Stomach smooth muscle (tissue), 2 donors: ENCODE data around the gene RRP36.
"Not testable (repeated sequence)": the region's sequence is repeated elsewhere in the genome, so short reads cannot be mapped to it uniquely, and the experiment has no call there.

ENCODE experiments used
- H3K27ac ChIP-seq: one replicate; pipeline ENCODE4 v1.7.0; 2013; ENCODE audit warnings: mild to moderate bottlenecking, low read length, inconsistent platforms
- H3K27me3 ChIP-seq, 2 donors: one replicate each; pipeline ENCODE4 v1.7.0; 2013; ENCODE audit warnings: low read length in 2 of 2; ENCODE audit not compliant: insufficient read depth in 2 of 2, control insufficient read depth in 1 of 2
- H3K36me3 ChIP-seq, 2 donors: one replicate each; pipeline ENCODE4 v1.7.0; 2013; ENCODE audit warnings: low read length in 2 of 2; ENCODE audit not compliant: control insufficient read depth in 2 of 2, insufficient read depth in 2 of 2
- H3K4me1 ChIP-seq: one replicate; pipeline ENCODE4 v1.7.0; 2013; ENCODE audit warnings: low read length; ENCODE audit not compliant: control insufficient read depth, insufficient read depth
- H3K4me3 ChIP-seq, 2 donors: one replicate each; pipeline ENCODE4 v1.7.0; 2013; ENCODE audit warnings: low read length in 2 of 2
- H3K9ac ChIP-seq, 2 donors: one replicate each; pipeline ENCODE4 v1.7.0; 2013; ENCODE audit warnings: low read length in 2 of 2, mild to moderate bottlenecking in 1 of 2
- H3K9me3 ChIP-seq, 2 donors: one replicate each; pipeline ENCODE4 v1.7.0; 2013; ENCODE audit warnings: low read length in 2 of 2; ENCODE audit not compliant: control insufficient read depth in 2 of 2
- donor health status: healthy.
- donor health status: Pancreatic carcinoma.

RRP36 gene

DNA sequence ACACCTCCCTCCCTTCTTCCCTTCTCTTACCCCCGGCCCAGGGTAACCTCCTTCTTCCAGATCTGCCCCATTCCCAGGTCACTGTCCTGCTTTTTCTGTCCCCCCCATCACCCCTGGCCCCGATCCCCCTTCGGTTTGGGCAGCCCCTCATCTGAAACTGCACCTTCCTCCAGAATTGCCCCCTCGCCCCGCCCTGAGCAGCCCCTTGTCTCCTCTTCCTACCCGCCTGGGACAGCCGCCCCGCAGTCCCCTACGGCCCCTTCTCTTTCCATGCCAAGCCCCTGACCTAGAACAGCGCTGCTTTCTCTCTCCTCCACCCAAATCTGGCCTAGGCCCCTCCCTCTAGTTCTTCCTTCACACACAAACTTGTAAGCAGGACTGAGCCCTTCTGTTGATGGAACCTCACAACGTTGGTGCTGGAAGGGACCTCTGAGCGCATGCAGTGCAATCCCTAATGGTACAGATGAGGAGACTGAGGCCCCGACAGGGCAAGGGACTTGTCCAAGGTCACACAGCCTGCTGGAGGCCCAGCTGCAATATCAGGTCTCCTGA, 36.4 kb upstream of the RRP36 start:
- H3K9ac ChIP-seq = peak overlapping the region; percentile 75 to 86
- H3K9me3 ChIP-seq = no peaks in the 10 kb centered on the region
- H3K4me1 ChIP-seq = peaks cover 38% of the 10 kb centered on the region
- no peaks in the 10 kb centered on the region for H3K27me3 ChIP-seq
- peak overlapping the region; percentile 91 for H3K27ac ChIP-seq
- peak overlapping the region; percentile 52 to 83 for H3K4me3 ChIP-seq
- peaks cover 10 to 14% of the 10 kb centered on the region in 2 donors for H3K36me3 ChIP-seq

GRCh38 chr6:42987533-42988451, 33.6 kb upstream of the RRP36 start:
- Histone ChIP-seq H3K4me1 (peaks cover 37% of the 10 kb centered on the region), H3K9ac (peak overlapping the region; percentile 36 to 54)

DNA sequence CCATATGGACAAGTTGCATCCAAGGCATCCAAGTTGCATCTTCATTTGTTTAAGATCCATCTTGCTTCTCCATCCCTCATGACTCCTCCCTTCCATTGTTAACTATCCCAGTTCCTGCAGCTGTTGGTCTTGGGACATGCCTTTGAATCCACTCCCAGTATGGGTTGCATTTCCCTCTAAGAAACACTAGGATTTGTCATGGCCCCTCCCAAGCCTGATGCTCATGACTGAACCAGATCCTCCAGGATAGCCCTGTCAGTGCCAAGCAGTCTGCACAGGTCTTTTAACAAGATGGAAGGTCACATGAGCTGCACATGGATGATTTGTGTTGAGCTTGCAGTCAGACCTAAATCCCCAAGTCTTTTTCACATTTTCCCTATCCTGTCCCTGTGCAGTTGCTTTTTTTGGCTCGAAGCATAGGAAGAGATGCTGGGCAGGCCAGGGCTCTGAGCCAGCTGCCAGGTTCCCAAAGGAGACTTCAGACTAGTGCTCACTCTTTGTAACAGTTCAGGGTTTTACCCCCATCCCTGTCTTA, 32.9 kb upstream of the RRP36 start:
- Histone ChIP-seq H3K9ac (no peak overlapping the region), H3K4me3 (no peak overlapping the region)

More at GRCh38 chr6:42987533-42988451, 33.6 kb upstream of the RRP36 start:
- H3K4me3 ChIP-seq = no peak overlapping the region
- peaks cover 21 to 22% of the 10 kb centered on the region in 2 donors for H3K36me3 ChIP-seq
- no peak overlapping the region for H3K27ac ChIP-seq
- no peaks in the 10 kb centered on the region for H3K27me3 ChIP-seq
- no peaks in the 10 kb centered on the region for H3K9me3 ChIP-seq

DNA sequence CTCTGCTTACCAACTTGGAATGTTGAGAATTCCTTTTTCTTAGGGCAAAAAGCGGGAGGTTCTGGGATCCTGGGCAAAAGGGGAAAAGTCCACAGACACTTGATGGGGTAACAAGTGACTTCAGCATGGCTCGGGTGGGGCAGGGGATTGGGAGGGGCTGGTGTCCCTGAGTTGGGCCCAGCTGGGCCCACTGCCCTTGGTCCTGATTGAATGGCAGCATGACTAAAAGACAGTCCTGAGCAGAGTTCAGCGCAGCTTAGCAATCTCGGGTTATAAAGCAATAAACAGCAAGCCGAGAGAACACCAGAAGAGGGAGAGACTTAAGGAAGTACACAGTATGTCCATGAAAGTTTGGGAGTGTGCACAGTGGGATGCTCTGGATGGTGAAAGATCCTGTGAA, 31.5 kb upstream of the RRP36 start:
- no peak overlapping the region for H3K27ac ChIP-seq

More for the DNA sequence above, 32.9 kb upstream of the RRP36 start:
- H3K4me1 ChIP-seq = peaks cover 36% of the 10 kb centered on the region
- no peak overlapping the region for H3K27ac ChIP-seq
- no peaks in the 10 kb centered on the region for H3K27me3 ChIP-seq
- peaks cover 21 to 22% of the 10 kb centered on the region in 2 donors for H3K36me3 ChIP-seq
- no peaks in the 10 kb centered on the region for H3K9me3 ChIP-seq

DNA sequence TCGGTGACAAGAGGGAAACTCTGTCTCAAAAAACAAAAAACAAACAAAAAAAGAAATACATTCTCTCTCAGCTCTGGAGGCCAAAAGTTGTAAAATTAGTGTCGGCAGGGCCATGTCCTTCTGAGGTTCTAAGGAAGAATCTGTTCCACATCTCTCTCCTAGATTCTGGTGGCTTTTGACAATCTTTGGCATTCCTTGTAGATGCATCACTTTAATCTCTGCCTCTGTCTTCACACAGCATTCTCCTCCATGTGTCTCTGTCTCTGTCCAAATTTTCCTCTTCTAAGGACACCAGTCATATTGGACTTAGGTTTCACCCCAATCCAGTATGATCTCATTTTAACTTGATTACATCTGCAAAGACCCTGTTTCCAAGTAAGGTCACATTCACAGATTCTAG, 28.0 kb upstream of the RRP36 start:
- Histone ChIP-seq H3K9me3 (no peaks in the 10 kb centered on the region), H3K4me3 (no peak overlapping the region), H3K36me3 (peaks cover 19 to 20% of the 10 kb centered on the region in 2 donors), H3K9ac (no peak overlapping the region), H3K27me3 (no peaks in the 10 kb centered on the region), H3K27ac (no peak overlapping the region), H3K4me1 (peaks cover under 1% of the 10 kb centered on the region)

More for the DNA sequence above, 31.5 kb upstream of the RRP36 start:
- Histone ChIP-seq H3K4me1 (peaks cover 29% of the 10 kb centered on the region), H3K27me3 (no peaks in the 10 kb centered on the region), H3K9me3 (no peaks in the 10 kb centered on the region), H3K36me3 (peaks cover 22 to 23% of the 10 kb centered on the region in 2 donors), H3K9ac (no peak overlapping the region), H3K4me3 (no peak overlapping the region)

GRCh38 chr6:42996513-42996912, 24.9 kb upstream of the RRP36 start:
- Histone ChIP-seq H3K9ac (no peak overlapping the region), H3K27ac (no peak overlapping the region), H3K4me1 (no peaks in the 10 kb centered on the region), H3K4me3 (no peak overlapping the region), H3K27me3 (no peaks in the 10 kb centered on the region), H3K9me3 (no peaks in the 10 kb centered on the region), H3K36me3 (peaks cover 2 to 5% of the 10 kb centered on the region in 2 donors)

GRCh38 chr6:42998205-42998604, 23.2 kb upstream of the RRP36 start:
- not testable (repeated sequence) for H3K9ac ChIP-seq, H3K27ac ChIP-seq, H3K27me3 ChIP-seq, H3K36me3 ChIP-seq, H3K4me1 ChIP-seq, H3K9me3 ChIP-seq, H3K4me3 ChIP-seq

GRCh38 chr6:43001843-43002242, 19.6 kb upstream of the RRP36 start:
- no peak overlapping the region for H3K9ac ChIP-seq
- no peaks in the 10 kb centered on the region for H3K4me1 ChIP-seq
- H3K27ac ChIP-seq = no peak overlapping the region
- H3K4me3 ChIP-seq = no peak overlapping the region
- no peaks in the 10 kb centered on the region for H3K9me3 ChIP-seq
- peaks cover 6% of the 10 kb centered on the region in 2 donors for H3K36me3 ChIP-seq
- no peaks in the 10 kb centered on the region for H3K27me3 ChIP-seq

DNA sequence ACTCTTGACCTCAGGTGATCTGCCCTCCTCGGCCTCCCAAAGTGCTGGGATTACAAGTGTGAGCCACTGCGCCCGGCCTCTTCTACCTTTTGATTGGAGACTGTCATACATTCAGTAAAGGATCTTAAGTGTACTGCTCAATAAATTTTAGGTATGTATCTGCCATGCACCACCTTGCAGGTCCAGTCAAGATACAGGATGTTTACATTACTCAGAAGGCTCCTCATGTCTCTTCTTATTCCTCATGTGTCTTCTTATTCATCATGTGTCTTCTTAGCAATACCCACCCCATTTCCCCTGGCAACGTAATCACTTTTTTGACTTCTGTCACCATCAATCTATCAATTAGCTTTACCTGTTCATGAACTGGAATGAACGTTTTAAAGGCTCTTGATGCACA, 15.6 kb upstream of the RRP36 start:
- H3K27me3 ChIP-seq = no peaks in the 10 kb centered on the region
- peaks cover 40 to 41% of the 10 kb centered on the region in 2 donors for H3K36me3 ChIP-seq
- no peaks in the 10 kb centered on the region for H3K4me1 ChIP-seq
- H3K4me3 ChIP-seq = no peak overlapping the region
- no peak overlapping the region for H3K27ac ChIP-seq
- no peaks in the 10 kb centered on the region for H3K9me3 ChIP-seq
- H3K9ac ChIP-seq = no peak overlapping the region

- no peak overlapping the region for H3K9ac ChIP-seq
- H3K27me3 ChIP-seq = no peaks in the 10 kb centered on the region
- H3K4me3 ChIP-seq = no peak overlapping the region
- H3K4me1 ChIP-seq = no peaks in the 10 kb centered on the region
- peaks cover 44 to 45% of the 10 kb centered on the region in 2 donors for H3K36me3 ChIP-seq
- no peaks in the 10 kb centered on the region for H3K9me3 ChIP-seq
- H3K27ac ChIP-seq = no peak overlapping the region
Observed at GRCh38 chr6:43006251-43006650, 15.2 kb upstream of the RRP36 start.
